SIG-M5 (cell line): Measurements from ENCODE around the gene ATRNL1.
"Not testable (repeated sequence)": the region's sequence is repeated elsewhere in the genome, so short reads cannot be mapped to it uniquely, and the experiment has no call there.

ENCODE experiments used
- DNase-seq: peaks from one replicate; lab custom pipeline; 2025; lab: John Stamatoyannopoulos, UW

Gene ATRNL1

GRCh38 chr10:115219203-115219602, 126.0 kb downstream of the ATRNL1 start:
- DNase-seq: no peak

DNA sequence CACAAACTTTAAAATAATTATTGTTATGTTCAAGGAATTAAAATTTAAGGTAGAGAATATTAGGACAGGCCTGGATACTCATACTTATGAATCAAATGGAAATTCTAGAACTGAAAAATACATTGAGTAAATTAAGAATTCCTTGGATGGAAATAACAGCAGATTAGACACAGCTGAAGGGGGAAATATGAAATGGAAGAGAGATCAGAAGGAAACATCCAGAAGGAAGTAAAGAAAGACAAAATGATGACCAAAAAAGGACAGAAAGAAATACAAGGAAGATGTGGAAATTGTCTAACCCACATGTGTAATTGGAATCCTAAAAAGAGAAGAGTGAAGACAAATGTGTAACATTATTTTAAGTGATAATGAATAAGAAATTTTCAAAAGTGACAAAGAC, 128.9 kb downstream of the ATRNL1 start:
- DNase-seq: no peak

DNA sequence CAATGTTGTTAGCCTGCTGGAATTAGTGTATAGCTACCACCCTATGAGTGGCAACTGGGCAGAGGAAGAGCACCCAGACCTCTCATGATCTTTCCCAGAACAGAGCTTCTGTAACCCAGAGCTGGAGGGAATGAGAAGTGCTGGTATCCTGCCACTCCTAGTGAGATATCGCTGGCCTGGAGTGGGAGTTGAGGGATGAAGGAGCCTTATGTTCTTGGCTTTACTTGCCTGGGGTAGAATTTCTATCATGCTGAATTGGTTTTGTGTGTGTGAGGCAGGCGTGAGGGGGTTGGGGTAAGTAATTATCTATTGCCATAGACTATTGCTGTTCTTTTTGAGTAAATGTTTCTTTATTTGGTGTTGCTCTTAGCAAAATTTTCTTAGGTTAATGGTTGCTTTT, 146.6 kb downstream of the ATRNL1 start:
- DNase-seq: no peak

- DNase-seq: no peak
These were observed 157.6 kb downstream of the ATRNL1 start for GRCh38 chr10:115250784-115251183.

GRCh38 chr10:115253765-115254164, 160.6 kb downstream of the ATRNL1 start:
- DNase-seq: not testable (repeated sequence)

- DNase-seq: no peak
These were observed 179.3 kb downstream of the ATRNL1 start for GRCh38 chr10:115272482-115272881.

DNA sequence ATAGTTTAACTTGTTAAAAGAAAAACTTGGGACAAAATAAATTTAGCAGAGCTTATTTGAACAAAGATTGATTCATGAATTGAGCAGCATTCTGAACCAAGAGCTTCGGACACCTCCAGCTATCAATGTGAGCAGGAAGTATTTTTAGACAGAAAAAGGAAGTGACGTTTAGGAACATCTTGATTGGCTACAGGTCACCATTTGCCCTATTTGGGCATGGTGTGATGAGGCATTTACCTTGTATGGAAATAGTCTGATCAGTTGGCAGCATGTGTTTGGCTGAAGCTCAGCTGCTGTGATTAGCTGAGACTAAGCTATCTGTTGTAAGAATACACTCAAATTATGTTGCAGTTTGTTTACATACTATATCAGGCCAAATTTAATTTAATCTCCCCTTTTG, 185.1 kb downstream of the ATRNL1 start:
- no peak for DNase-seq

GRCh38 chr10:115295213-115295805, 202.1 kb downstream of the ATRNL1 start:
- DNase-seq: no peak

- no peak for DNase-seq
These were observed 206.9 kb downstream of the ATRNL1 start for GRCh38 chr10:115300080-115300479.

DNA sequence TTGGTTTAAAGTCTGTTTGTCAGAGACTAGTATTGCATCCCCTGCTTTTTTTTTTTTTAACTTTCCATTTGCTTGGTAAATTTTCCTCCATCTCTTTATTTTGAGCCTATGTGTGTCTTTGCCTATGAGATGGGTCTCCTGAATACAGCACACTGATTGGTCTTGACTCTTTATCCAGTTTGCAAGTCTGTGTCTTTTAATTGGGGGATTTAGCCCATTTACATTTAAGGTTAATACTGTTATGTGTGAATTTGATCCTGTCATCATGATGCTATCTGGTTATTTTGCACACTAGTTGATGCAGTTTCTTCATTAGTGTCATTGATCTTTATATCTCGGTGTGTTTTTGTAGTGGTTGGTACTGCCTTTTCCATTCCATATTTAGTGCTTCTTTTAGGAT, 226.5 kb downstream of the ATRNL1 start:
- not testable (repeated sequence) for DNase-seq

GRCh38 chr10:115321360-115321759, 228.2 kb downstream of the ATRNL1 start:
- DNase-seq: no peak

- no peak for DNase-seq
These were observed 235.2 kb downstream of the ATRNL1 start for GRCh38 chr10:115328331-115328730.

DNA sequence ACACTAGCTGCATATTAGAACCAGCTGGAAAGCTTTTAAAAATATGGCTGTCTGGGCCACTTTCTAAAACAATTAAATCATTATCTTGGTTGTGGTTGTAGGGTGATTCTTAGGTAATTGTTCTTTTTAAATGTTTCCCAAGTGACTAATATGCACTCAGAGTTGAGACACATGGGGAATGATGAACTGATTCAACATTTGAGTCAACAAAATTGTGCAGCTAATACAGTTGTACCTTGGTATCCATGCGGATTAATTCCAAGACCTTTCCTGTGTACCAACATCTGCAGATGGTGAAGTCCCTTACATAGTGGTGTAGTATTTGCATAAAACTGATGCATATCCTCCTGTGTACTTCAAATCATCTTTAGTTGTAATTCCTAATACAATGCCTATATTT, 242.2 kb downstream of the ATRNL1 start:
- no peak for DNase-seq

DNA sequence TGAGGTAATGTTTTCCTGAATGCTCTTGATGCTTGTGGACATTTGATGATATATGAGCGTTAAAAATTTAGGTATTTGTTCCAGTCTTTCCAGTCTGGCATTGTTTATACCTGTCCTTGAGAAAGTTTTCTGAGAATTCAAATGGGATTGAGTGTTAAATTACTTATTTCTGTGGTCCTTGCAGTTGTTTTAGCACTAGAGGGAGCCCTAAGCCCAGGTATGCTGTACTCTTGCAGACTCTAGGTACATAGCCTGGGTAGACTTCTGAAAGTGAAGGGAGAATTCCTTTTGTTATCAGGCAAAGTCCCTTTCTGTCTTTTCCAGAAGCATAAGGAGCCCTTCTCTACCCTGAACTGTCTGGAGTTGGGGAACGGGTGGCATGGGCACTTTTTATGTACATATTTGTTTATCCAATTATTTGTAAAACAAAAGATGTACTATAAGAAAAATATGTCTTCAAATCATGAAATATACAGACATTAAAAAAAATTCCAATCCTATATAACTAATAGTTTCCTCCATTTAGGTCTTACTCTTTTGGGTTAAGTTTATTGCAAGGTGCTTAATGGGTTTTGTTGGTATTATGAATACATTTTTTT, 262.1 kb downstream of the ATRNL1 start:
- DNase-seq: no peak

DNA sequence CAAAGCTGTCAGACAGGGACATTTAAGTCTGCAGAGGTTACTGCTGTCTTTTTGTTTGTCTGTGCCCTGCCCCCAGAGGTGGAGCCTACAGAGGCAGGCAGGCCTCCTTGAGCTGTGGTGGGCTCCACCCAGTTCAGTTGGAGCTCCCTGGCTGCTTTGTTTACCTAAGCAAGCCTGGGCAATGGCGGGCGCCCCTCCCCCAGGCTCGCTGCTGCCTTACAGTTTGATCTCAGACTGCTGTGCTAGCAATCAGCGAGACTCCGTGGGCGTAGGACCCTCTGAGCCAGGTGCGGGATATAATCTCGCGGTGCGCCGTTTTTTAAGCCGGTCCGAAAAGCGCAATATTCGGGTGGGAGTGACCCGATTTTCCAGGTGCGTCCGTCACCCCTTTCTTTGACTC, 274.8 kb downstream of the ATRNL1 start:
- not testable (repeated sequence) for DNase-seq

DNA sequence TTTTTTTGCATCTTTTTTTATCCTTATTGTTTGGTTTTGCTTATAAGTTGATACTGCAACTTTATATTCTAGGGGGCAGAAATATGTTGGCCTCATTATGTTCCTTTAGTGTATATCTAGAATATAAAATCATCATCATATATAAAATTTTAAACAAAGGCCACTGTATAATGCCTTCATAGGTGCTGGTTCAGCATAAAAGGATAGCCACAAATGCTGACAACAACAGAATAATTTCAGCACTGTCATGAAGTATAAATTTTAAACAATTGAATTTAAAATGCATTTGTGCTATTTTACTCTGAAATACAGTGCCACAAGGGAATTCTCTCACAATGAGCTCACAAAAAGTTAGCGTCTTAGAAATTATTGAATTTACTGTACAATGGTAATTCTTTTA, 285.9 kb downstream of the ATRNL1 start:
- DNase-seq: no peak

DNA sequence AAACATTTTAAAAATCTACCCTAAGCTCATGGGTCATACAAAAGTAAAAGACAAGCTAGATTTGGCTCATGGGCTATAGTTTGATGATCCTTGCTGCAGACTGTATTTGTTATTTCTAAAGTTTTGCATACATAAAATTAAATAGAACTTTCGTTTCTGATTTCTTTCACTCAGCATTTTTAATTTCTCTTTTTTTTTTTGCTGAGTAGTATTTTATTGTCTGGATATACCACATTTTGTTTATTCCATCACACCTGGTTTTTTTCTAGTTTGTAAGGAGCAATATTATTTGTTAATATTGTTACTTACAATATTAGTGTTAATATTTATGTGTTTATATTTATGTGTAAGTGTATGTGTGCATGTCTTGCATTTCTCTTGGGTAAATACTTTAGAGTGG, 291.5 kb downstream of the ATRNL1 start:
- DNase-seq: no peak

DNA sequence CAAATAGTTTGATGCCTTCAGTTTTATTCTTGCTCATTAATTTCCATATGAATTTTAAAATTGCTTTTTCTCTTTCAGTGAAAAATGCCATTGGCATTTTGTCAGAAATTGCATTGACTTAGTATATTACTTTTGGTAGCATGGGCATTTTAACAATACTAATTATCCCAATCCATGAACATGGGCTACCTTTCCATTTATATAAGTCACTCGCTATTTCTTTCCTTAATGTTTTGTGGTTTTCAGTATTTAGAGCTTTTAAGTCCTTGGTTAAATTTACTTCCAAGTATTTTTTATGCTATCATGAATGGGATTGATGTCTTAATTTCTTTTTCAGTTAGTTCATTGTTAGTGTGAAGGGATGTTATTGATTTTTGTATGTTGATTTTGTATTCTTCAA, 297.4 kb downstream of the ATRNL1 start:
- no peak for DNase-seq

GRCh38 chr10:115398026-115398425, 304.9 kb downstream of the ATRNL1 start:
- no peak for DNase-seq

GRCh38 chr10:115402699-115403098, 309.5 kb downstream of the ATRNL1 start:
- DNase-seq: no peak

DNA sequence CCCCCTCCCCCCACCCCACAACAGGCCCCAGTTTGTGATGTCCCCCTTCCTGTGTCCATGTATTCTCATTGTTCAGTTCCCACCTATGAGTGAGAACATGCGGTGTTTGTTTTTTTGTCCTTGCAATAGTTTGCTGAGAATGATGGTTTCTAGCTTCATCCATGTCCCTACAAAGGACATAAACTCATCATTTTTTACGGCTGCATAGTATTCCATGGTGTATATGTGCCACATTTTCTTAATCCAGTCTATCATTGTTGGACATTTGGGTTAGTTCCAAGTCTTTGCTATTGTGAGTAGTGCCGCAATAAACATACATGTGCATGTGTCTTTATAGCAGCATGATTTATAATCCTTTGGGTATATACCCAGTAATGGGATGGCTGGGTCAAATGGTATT, 312.7 kb downstream of the ATRNL1 start:
- not testable (repeated sequence) for DNase-seq

GRCh38 chr10:115409347-115409746, 316.2 kb downstream of the ATRNL1 start:
- no peak for DNase-seq

- DNase-seq: no peak
These were observed 324.6 kb downstream of the ATRNL1 start for GRCh38 chr10:115417585-115418265.

DNA sequence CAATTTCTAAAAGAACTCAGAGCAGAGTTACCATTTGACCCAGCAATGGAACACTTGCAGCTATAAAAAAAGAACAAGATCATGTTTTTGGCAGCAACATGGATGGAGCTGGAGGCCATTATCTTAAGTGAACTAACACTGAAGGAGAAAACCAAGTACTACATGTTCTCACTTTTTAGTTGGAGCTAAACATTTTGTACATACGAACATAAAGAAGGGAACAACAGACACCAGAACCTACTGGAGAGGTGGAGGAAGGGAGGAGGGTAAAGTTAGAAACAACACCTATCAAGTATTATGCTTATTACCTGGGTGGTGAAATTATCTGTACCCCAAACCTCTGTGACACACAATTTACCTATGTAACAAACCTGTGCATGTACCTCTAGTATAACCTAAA, 329.5 kb downstream of the ATRNL1 start:
- no peak for DNase-seq
